Measurements from ENCODE around the gene WWOX. TPM values are rescaled to one million over a fixed set of nuclear protein-coding genes. Genes with fewer than 3 reads are reported as not detected.
A peak's percentile ranks its signal among the peaks of the same experiment; 100 is the strongest.

The WWOX gene
- total and polyA plus RNA-seq, 2 of the 13 experiments (the other 11 are each of a cell fraction or from before 2014, with no cell fraction given): 9.1 to 37.4 TPM

DNA sequence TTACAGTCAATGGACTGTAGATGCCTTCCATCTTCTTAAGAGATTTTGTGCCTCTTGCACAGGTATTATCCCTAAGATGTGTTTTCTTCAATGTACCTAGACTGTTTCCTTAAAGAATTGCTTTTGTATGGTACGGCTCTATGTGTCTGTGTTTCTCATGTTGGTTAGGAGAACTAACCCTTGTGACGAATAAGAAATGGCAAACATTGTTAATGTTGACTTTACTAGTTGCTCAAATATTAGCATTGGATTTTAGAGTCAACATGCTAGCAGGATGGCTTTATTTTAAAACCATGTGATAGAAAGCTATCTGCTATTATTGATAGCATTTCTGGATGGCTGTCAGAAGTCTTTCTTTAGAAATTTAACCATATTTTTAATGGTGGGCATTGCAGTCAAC, 34.5 kb downstream of the WWOX start (continued):
- TF ChIP-seq, protein P1, sequence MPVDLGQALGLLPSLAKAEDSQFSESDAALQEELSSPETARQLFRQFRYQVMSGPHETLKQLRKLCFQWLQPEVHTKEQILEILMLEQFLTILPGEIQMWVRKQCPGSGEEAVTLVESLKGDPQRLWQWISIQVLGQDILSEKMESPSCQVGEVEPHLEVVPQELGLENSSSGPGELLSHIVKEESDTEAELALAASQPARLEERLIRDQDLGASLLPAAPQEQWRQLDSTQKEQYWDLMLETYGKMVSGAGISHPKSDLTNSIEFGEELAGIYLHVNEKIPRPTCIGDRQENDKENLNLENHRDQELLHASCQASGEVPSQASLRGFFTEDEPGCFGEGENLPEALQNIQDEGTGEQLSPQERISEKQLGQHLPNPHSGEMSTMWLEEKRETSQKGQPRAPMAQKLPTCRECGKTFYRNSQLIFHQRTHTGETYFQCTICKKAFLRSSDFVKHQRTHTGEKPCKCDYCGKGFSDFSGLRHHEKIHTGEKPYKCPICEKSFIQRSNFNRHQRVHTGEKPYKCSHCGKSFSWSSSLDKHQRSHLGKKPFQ (CRISPR knock-in tag; IDR thresholded peaks at IDR 0.05; ENCODE audit: insufficient replicate concordance): no peak
- TF ChIP-seq, protein P2, sequence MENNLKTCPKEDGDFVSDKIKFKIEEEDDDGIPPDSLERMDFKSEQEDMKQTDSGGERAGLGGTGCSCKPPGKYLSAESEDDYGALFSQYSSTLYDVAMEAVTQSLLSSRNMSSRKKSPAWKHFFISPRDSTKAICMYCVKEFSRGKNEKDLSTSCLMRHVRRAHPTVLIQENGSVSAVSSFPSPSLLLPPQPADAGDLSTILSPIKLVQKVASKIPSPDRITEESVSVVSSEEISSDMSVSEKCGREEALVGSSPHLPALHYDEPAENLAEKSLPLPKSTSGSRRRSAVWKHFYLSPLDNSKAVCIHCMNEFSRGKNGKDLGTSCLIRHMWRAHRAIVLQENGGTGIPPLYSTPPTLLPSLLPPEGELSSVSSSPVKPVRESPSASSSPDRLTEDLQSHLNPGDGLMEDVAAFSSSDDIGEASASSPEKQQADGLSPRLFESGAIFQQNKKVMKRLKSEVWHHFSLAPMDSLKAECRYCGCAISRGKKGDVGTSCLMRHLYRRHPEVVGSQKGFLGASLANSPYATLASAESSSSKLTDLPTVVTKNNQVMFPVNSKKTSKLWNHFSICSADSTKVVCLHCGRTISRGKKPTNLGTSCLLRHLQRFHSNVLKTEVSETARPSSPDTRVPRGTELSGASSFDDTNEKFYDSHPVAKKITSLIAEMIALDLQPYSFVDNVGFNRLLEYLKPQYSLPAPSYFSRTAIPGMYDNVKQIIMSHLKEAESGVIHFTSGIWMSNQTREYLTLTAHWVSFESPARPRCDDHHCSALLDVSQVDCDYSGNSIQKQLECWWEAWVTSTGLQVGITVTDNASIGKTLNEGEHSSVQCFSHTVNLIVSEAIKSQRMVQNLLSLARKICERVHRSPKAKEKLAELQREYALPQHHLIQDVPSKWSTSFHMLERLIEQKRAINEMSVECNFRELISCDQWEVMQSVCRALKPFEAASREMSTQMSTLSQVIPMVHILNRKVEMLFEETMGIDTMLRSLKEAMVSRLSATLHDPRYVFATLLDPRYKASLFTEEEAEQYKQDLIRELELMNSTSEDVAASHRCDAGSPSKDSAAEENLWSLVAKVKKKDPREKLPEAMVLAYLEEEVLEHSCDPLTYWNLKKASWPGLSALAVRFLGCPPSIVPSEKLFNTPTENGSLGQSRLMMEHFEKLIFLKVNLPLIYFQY (CRISPR knock-in tag; IDR thresholded peaks at IDR 0.05; ENCODE audit: borderline replicate concordance): no peak
- no peak for TF ChIP-seq MAFG (CRISPR knock-in tag; IDR thresholded peaks at IDR 0.05)
- no peak for TF ChIP-seq ZNF569 (CRISPR knock-in tag; IDR thresholded peaks at IDR 0.05; ENCODE audit: borderline replicate concordance)
- peak; percentile 38 for TF ChIP-seq ZFP36 (IDR thresholded peaks at IDR 0.05; ENCODE audit: borderline replicate concordance, low read depth, low read length, partially characterized antibody)
- no peak for TF ChIP-seq RFX1 (IDR thresholded peaks at IDR 0.05)
- TF ChIP-seq PHF5A (CRISPR knock-in tag; IDR thresholded peaks at IDR 0.05; ENCODE audit: low read depth, unreplicated experiment): peak; percentile 43
- TF ChIP-seq ZNF703 (CRISPR knock-in tag; IDR thresholded peaks at IDR 0.05; ENCODE audit: borderline replicate concordance): no peak
- no peak for TF ChIP-seq HOXA9 (CRISPR knock-in tag; IDR thresholded peaks at IDR 0.05; ENCODE audit: borderline replicate concordance)
- TF ChIP-seq ZSCAN9 (CRISPR knock-in tag; IDR thresholded peaks at IDR 0.05; ENCODE audit: borderline replicate concordance): no peak; the same call in 1 of the 2 replicates
- TF ChIP-seq, protein P3, sequence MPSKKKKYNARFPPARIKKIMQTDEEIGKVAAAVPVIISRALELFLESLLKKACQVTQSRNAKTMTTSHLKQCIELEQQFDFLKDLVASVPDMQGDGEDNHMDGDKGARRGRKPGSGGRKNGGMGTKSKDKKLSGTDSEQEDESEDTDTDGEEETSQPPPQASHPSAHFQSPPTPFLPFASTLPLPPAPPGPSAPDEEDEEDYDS (CRISPR knock-in tag; IDR thresholded peaks at IDR 0.05): no peak
- no peak for TF ChIP-seq SIX4 (CRISPR knock-in tag; IDR thresholded peaks at IDR 0.05)
- no peak for TF ChIP-seq CC2D1A (CRISPR knock-in tag; IDR thresholded peaks at IDR 0.05)
- TF ChIP-seq, protein P4, sequence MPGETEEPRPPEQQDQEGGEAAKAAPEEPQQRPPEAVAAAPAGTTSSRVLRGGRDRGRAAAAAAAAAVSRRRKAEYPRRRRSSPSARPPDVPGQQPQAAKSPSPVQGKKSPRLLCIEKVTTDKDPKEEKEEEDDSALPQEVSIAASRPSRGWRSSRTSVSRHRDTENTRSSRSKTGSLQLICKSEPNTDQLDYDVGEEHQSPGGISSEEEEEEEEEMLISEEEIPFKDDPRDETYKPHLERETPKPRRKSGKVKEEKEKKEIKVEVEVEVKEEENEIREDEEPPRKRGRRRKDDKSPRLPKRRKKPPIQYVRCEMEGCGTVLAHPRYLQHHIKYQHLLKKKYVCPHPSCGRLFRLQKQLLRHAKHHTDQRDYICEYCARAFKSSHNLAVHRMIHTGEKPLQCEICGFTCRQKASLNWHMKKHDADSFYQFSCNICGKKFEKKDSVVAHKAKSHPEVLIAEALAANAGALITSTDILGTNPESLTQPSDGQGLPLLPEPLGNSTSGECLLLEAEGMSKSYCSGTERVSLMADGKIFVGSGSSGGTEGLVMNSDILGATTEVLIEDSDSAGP (CRISPR knock-in tag; IDR thresholded peaks at IDR 0.05; ENCODE audit: borderline replicate concordance): no peak
- no peak for TF ChIP-seq ZNF251 (CRISPR knock-in tag; IDR thresholded peaks at IDR 0.05)
- TF ChIP-seq, protein P5, sequence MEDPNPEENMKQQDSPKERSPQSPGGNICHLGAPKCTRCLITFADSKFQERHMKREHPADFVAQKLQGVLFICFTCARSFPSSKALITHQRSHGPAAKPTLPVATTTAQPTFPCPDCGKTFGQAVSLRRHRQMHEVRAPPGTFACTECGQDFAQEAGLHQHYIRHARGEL (CRISPR knock-in tag; IDR thresholded peaks at IDR 0.05): no peak
- 0 out of 2 replicates have a peak, but pooled peaks have one; percentile 28 for TF ChIP-seq ARNTL (CRISPR knock-in tag; IDR thresholded peaks at IDR 0.05)
- no peak for TF ChIP-seq ZNF205 (CRISPR knock-in tag; IDR thresholded peaks at IDR 0.05)
- no peak for TF ChIP-seq ZNF263 (CRISPR knock-in tag; IDR thresholded peaks at IDR 0.05)
- no peak for TF ChIP-seq SOX6 (IDR thresholded peaks at IDR 0.05)
- peak; percentile 74; the same call in 1 of the 2 replicates for TF ChIP-seq SOX6 (CRISPR knock-in tag; IDR thresholded peaks at IDR 0.05)
- TF ChIP-seq STAT5B (CRISPR knock-in tag; IDR thresholded peaks at IDR 0.05): no peak
- no peak for TF ChIP-seq ZNF766 (CRISPR knock-in tag; IDR thresholded peaks at IDR 0.05; ENCODE audit: borderline replicate concordance)
- TF ChIP-seq ZNF556 (CRISPR knock-in tag; IDR thresholded peaks at IDR 0.05; ENCODE audit: borderline replicate concordance): no peak
- peak; percentile 54; the same call in 1 of the 2 replicates for TF ChIP-seq FOXK1 (CRISPR knock-in tag; IDR thresholded peaks at IDR 0.05; ENCODE audit: borderline replicate concordance, low read depth)
